ENCODE measurements around the gene ANKRD22.

DNA sequence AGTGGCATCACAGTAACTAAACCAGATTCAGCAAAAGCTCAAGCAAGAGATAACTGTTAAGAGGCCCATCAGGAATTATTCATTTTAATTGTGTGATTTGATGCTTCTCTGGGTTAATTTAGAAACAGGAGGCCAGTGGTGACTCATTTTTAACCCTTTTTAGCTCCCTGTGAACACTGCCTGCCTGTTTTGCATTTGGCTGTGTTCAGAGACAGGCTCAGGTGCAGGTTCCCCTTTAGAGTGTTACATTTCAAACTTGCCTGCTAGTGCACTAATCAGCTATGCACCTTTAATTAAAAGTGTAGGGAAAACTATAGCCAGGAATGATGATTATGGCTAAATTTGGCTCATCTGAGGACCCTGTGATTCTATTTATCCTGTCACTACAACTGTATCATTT, 34.9 kb upstream of the ANKRD22 start:
- TF ChIP-seq, protein P1, sequence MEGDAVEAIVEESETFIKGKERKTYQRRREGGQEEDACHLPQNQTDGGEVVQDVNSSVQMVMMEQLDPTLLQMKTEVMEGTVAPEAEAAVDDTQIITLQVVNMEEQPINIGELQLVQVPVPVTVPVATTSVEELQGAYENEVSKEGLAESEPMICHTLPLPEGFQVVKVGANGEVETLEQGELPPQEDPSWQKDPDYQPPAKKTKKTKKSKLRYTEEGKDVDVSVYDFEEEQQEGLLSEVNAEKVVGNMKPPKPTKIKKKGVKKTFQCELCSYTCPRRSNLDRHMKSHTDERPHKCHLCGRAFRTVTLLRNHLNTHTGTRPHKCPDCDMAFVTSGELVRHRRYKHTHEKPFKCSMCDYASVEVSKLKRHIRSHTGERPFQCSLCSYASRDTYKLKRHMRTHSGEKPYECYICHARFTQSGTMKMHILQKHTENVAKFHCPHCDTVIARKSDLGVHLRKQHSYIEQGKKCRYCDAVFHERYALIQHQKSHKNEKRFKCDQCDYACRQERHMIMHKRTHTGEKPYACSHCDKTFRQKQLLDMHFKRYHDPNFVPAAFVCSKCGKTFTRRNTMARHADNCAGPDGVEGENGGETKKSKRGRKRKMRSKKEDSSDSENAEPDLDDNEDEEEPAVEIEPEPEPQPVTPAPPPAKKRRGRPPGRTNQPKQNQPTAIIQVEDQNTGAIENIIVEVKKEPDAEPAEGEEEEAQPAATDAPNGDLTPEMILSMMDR (IDR thresholded peaks at IDR 0.05), result no peak
- TF ChIP-seq POLR2A (IDR thresholded peaks at IDR 0.05), result no peak

All from breast epithelium (tissue), 3 donors.